Measurements from ENCODE around the gene EIF4EBP3. TPM values are rescaled to one million over a fixed set of nuclear protein-coding genes. Genes with fewer than 3 reads are reported as not detected.

Gene EIF4EBP3
- total RNA-seq = 10 to 100 TPM in 2 of 3 donors, 1 to 10 TPM in 1; 9.4 to 10.8 (median 10.2) TPM

DNA sequence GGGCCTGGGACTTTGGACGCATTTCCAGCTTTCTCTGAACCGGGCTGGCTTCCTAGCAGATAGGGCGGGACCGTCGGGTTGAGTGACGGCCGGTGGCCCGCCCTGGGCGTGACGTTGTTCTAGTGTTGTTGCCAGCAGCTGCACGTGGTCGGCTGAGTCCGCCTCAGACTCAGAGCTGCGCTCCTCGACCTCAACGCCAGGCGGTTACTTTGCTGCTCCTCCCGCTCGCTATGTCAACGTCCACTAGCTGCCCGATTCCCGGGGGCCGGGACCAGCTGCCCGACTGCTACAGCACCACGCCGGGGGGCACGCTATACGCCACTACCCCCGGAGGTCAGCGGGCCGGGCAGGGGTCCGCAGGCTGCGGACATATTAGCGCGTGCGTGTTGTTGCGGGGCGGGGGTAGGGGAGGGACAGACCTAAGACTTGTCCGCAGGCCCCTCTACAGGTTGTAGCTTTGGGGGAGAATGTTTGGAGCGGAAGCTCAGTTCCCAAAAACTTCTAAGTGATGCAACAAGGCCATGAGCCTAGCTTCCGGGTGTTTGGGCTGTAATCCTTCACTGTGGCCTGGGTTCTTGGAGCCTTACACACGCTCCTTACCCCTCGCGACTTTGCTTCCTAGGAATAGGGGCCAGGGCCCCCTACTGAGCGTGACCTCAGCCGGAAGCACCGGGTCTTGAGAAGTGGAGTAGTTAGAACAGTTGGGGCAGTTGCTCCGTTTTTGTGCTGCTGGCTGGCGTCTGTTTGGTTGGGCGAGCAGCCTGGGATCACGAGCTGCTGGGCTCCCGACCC, at the start of gene EIF4EBP3:
TSS of gene EIF4EBP3 (plus strand) at position 155 of the 792 bp plus-strand sequence. CDS start at position 231, 76 bp downstream.
- DNase-seq = peak; percentile 81
- peak; percentile 98 for ATAC-seq
- H3K4me3 Mint-ChIP-seq = peak within 1 kb of the TSS; percentile 82
- H3K36me3 Mint-ChIP-seq (ENCODE audit: insufficient read depth) = peaks cover 23% of the 10 kb centered on the region
- H3K9me3 Mint-ChIP-seq = no peaks in the 10 kb centered on the region
- H3K4me1 Mint-ChIP-seq (ENCODE audit: low read depth) = peaks cover 30% of the 10 kb centered on the region
- no peaks in the 10 kb centered on the region for H3K27me3 Mint-ChIP-seq (ENCODE audit: low read depth)

DNA sequence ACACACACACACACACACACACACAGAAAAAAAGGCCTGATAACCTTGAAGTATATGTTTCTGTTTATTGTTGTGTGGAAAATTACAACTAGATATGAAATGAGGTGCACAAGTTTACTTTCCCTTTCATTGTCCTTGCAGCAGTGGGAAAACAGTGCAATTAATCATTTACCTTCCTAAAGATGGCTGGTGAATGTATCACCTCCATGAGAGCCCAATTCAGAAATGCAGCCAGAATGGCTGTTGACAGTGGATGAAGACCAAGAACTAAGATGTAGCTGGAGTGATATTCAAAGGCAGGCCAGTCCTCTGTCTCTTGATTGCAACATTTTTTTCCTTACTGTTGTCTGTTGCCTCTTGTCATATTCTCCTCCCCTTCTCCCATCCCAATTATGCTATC, 49.6 kb upstream of the EIF4EBP3 start:
- no peaks in the 10 kb centered on the region for H3K9me3 Mint-ChIP-seq
- no peak overlapping the region for H3K4me3 Mint-ChIP-seq
- no peaks in the 10 kb centered on the region for H3K27me3 Mint-ChIP-seq (ENCODE audit: low read depth)
- peaks cover 7% of the 10 kb centered on the region for H3K4me1 Mint-ChIP-seq (ENCODE audit: low read depth)
- DNase-seq (no peak), ATAC-seq (no peak)
- peaks cover 20% of the 10 kb centered on the region for H3K36me3 Mint-ChIP-seq (ENCODE audit: insufficient read depth)

DNA sequence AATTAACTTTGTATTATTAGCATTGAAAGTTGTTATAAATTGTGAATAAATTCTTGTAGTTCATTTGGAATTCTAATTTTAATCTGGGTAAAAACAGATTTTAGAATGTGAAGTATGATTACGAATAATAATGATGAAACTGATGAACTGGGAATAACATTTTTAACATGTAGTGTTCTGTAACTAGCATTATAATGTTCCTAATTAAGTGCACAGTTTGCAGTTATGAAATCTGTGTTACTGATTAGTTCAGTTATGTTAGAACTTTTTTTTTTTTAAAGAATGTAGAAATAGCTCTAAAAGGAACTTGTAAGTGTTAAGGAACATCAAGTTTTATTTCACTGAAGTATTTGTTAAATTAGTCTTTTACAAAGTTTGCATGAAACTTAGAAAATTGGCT, 48.9 kb upstream of the EIF4EBP3 start:
- Mint-ChIP-seq H3K36me3 (ENCODE audit: insufficient read depth) (peaks cover 20% of the 10 kb centered on the region), H3K4me3 (no peak overlapping the region), H3K9me3 (no peaks in the 10 kb centered on the region), H3K4me1 (ENCODE audit: low read depth) (peaks cover 7% of the 10 kb centered on the region), H3K27me3 (ENCODE audit: low read depth) (no peaks in the 10 kb centered on the region)
- ATAC-seq (no peak), DNase-seq (no peak)

DNA sequence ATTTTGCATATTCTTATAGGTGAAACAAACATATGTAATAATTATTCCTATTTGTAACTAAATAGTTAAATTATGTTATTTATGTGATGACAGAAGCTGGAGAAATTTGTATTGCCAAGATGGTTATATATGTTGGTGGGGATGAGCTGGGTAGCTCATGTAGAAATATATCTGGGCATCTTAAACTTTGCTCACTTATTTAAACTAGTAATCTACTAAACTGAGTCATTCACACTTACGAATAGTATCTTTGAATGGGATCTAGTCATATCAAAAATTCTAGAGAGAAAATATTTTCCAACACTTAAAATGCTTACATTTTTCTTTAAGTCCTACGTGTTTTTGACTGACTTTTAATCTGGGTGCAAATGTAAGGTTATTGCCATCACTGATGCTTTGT, 44.6 kb upstream of the EIF4EBP3 start:
- H3K9me3 Mint-ChIP-seq = no peaks in the 10 kb centered on the region
- ATAC-seq = no peak
- peaks cover 18% of the 10 kb centered on the region for H3K36me3 Mint-ChIP-seq (ENCODE audit: insufficient read depth)

DNA sequence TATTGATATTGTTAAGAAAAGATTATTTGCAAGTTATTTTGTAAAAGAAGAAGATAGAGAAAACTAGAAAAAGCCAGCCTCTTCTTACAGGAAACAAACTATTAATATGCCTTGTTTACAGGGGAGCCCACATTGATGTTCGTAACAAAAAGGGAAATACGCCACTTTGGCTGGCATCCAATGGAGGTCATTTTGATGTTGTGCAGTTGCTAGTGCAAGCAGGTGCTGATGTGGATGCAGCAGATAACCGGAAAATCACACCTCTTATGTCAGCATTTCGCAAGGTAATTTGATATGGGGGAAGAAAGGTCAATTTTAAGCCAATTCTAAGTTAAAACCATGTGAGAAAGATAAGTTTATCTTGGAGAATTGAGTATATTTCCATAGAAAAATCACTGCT, 37.6 kb upstream of the EIF4EBP3 start:
- Mint-ChIP-seq H3K4me1 (ENCODE audit: low read depth) (no peaks in the 10 kb centered on the region), H3K27me3 (ENCODE audit: low read depth) (no peaks in the 10 kb centered on the region), H3K9me3 (no peaks in the 10 kb centered on the region), H3K4me3 (no peak overlapping the region), H3K36me3 (ENCODE audit: insufficient read depth) (peaks cover 36% of the 10 kb centered on the region)
- DNase-seq (no peak), ATAC-seq (no peak)

More for the DNA sequence above, 44.6 kb upstream of the EIF4EBP3 start:
- H3K4me1 Mint-ChIP-seq (ENCODE audit: low read depth) = peaks cover 3% of the 10 kb centered on the region
- no peak overlapping the region for H3K4me3 Mint-ChIP-seq
- no peaks in the 10 kb centered on the region for H3K27me3 Mint-ChIP-seq (ENCODE audit: low read depth)
- DNase-seq = no peak

DNA sequence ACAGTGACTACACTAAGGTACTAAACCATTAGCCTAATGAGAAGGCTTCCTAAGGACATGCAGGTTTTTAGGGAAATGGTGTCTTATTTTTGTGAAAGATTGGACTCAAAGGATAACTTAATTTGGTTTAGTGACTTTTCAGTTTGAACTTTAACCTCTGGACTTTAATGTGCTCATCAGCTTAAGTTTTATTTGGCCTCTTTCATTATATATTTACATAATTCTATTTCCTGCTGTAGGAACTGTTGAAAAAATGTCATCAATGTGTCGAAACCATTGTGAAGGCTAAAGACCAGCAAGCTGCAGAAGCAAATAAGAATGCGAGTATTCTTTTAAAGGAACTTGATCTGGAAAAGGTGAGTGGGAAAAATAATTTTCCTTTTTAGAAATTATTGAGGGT, 34.3 kb upstream of the EIF4EBP3 start:
- DNase-seq = no peak
- ATAC-seq = no peak
- no peaks in the 10 kb centered on the region for H3K27me3 Mint-ChIP-seq (ENCODE audit: low read depth)
- H3K36me3 Mint-ChIP-seq (ENCODE audit: insufficient read depth) = peaks cover 34% of the 10 kb centered on the region
- no peaks in the 10 kb centered on the region for H3K9me3 Mint-ChIP-seq
- H3K4me1 Mint-ChIP-seq (ENCODE audit: low read depth) = no peaks in the 10 kb centered on the region
- no peak overlapping the region for H3K4me3 Mint-ChIP-seq

DNA sequence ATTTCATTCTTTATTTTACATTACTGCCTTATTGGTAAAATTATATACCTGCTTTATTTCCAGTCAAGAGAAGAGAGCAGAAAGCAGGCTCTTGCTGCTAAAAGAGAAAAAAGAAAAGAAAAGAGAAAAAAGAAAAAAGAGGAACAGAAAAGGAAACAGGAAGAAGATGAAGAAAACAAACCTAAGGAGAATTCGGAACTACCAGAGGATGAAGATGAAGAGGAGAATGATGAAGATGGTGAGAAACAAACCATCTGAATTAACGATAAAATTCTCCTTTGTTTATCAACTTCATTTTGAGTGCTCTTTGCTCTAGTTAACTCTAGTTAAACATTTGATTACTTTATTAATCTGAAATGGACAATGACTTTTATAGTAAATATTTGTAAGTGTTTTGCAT, 23.5 kb upstream of the EIF4EBP3 start:
- ATAC-seq = no peak
- H3K27me3 Mint-ChIP-seq (ENCODE audit: low read depth) = no peaks in the 10 kb centered on the region
- H3K4me1 Mint-ChIP-seq (ENCODE audit: low read depth) = no peaks in the 10 kb centered on the region
- peaks cover 28% of the 10 kb centered on the region for H3K36me3 Mint-ChIP-seq (ENCODE audit: insufficient read depth)
- no peak overlapping the region for H3K4me3 Mint-ChIP-seq
- H3K9me3 Mint-ChIP-seq = no peaks in the 10 kb centered on the region
- no peak for DNase-seq

DNA sequence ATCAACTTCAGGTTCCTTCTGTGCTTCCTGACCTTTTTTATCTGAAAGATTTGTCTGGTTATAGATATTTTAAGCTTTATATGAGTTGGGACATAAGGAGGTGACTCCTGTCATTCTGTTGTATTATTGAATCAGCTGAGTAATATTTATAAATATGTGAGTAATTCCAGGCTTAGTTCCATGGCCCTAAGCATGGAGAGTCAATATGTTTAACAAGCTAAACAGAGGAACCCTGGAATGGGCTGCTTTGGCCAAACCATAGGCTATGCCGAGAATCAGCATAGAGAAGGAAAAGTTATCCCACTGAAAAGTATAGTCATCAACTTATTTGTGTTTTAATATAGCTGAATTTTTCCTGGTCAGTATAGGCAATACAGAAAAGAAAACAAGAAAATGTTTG, 7.2 kb upstream of the EIF4EBP3 start:
- Mint-ChIP-seq H3K36me3 (ENCODE audit: insufficient read depth) (peaks cover 39% of the 10 kb centered on the region), H3K27me3 (ENCODE audit: low read depth) (no peaks in the 10 kb centered on the region)

DNA sequence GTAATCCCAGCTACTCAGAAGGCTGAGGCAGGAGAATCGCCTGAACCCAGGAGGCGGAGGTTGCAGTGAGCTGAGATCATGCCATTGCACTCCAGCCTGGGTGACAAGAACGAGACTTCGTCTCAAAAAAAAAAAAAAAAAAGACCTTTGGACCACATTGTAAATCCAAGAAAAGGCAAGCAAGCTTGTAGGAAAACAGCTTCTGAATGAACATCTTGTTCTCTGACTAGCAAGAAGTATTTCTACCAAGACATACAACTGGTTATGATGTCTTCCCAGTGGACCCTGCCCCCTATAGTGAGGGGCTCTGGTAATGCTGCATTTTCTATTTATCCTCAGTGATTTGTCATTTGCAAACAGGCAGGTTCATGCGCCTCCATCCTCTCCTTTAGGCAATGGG, 4.5 kb upstream of the EIF4EBP3 start:
- H3K9me3 Mint-ChIP-seq = no peaks in the 10 kb centered on the region
- peaks cover 2% of the 10 kb centered on the region for H3K4me1 Mint-ChIP-seq (ENCODE audit: low read depth)
- H3K4me3 Mint-ChIP-seq = no peak overlapping the region
- peaks cover 31% of the 10 kb centered on the region for H3K36me3 Mint-ChIP-seq (ENCODE audit: insufficient read depth)
- DNase-seq (no peak), ATAC-seq (no peak)
- no peaks in the 10 kb centered on the region for H3K27me3 Mint-ChIP-seq (ENCODE audit: low read depth)

More for the DNA sequence above, 7.2 kb upstream of the EIF4EBP3 start:
- H3K4me1 Mint-ChIP-seq (ENCODE audit: low read depth) = no peaks in the 10 kb centered on the region
- no peaks in the 10 kb centered on the region for H3K9me3 Mint-ChIP-seq
- no peak for ATAC-seq
- H3K4me3 Mint-ChIP-seq = no peak overlapping the region
- DNase-seq = no peak

DNA sequence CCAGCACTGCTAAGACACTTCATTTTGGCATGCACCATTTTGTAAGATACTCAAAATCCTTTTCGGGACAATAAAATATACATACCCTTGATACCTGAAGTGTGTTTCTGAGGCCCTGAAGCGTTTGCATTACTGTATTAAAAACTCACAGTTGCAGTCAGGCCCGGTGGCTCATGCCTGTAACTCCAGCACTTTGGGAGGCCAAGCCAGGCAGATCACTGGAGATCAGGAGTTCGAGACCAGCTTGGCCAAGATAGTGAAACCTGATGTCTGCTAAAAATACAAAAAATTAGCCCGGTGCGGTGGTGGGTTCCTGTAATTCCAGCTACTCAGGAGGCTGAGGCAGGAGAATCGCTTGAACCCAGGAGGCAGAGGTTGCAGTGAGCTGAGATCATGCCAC, 2.5 kb upstream of the EIF4EBP3 start:
- DNase-seq (no peak), ATAC-seq (no peak)
- H3K36me3 Mint-ChIP-seq (ENCODE audit: insufficient read depth) = peaks cover 24% of the 10 kb centered on the region
- no peaks in the 10 kb centered on the region for H3K27me3 Mint-ChIP-seq (ENCODE audit: low read depth)
- H3K4me1 Mint-ChIP-seq (ENCODE audit: low read depth) = peaks cover 19% of the 10 kb centered on the region
- H3K9me3 Mint-ChIP-seq = no peaks in the 10 kb centered on the region
- H3K4me3 Mint-ChIP-seq = no peak overlapping the region

DNA sequence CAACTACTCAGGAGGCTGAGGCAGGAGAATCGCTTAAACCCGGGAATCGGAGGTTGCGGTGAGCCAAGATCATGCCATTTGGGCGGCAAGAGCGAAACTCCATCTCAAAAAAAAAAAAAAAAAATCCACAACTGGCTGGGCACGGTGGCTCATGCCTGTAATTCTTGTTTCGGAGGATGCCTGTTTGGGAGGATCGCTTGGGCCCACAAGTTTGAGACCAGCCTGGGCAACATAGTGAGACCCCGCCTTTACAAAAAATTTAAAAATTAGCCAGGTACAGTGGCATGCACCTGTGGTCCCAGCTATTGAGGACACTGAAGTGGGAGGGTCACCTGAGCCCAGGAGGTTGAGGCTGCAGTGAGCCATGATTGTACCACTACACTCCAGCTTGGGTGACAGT, 1.9 kb upstream of the EIF4EBP3 start:
- Mint-ChIP-seq H3K36me3 (ENCODE audit: insufficient read depth) (peaks cover 25% of the 10 kb centered on the region), H3K4me1 (ENCODE audit: low read depth) (peaks cover 23% of the 10 kb centered on the region), H3K9me3 (no peaks in the 10 kb centered on the region), H3K4me3 (no peak overlapping the region), H3K27me3 (ENCODE audit: low read depth) (no peaks in the 10 kb centered on the region)
- DNase-seq = no peak
- ATAC-seq = no peak

DNA sequence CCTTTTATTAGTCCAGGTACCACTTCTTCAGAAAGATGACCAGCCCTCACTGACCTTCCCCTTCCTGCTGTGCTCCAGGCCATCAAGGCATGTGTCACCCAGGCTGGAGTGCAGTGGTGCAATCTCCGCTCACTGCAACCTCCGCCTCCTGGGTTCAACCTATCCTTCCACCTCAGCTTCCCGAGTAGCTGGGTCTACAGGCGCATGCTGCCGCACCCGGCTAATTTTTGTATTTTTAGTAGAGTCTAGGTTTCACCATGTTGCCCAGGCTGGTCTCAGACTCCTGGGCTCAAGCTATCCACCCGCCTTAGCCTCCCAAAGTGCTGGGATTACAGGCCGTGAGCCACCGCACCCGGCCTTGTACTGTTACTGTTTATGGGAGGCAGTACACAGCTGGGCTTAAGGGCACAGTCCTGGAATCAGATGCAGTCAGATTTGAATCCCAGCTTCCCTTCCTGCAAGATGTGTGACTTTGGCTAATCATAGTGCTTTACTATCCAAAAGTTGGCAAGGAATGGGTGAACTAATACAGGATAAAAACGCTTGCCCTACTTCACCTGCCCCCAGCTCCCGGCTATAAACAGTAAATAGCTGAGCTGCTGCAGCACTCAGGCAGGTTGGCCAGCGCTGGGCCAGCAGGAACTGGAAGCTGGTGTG, 483 bp upstream of the EIF4EBP3 start:
- peaks cover 28% of the 10 kb centered on the region for H3K4me1 Mint-ChIP-seq (ENCODE audit: low read depth)
- H3K27me3 Mint-ChIP-seq (ENCODE audit: low read depth) = no peaks in the 10 kb centered on the region
- H3K9me3 Mint-ChIP-seq = no peaks in the 10 kb centered on the region
- DNase-seq (no peak), ATAC-seq (peak in 1 of 2 donors; percentile 2)
- H3K36me3 Mint-ChIP-seq (ENCODE audit: insufficient read depth) = peaks cover 24% of the 10 kb centered on the region
- peak overlapping the region; percentile 82 for H3K4me3 Mint-ChIP-seq

DNA sequence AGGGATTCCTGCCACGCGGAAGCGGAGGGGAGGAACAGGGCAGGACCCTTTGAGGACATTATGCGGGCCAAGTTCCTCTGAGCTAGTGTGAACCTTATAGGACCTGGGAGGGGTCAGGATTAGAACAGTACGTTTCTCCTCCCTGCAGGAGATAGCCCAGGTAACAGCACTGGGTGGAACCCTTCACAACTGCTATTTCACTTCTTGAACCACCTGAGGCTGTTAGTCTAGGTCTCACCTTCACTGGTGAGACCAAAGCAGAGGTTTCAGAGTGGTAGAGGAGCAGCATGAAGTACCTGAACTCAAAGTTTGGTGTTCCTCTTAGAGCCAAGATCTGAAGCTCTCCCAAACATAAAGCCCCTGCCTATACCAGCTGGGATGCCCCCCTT, 832 bp downstream of the EIF4EBP3 start:
- H3K4me1 Mint-ChIP-seq (ENCODE audit: low read depth) = peaks cover 35% of the 10 kb centered on the region

DNA sequence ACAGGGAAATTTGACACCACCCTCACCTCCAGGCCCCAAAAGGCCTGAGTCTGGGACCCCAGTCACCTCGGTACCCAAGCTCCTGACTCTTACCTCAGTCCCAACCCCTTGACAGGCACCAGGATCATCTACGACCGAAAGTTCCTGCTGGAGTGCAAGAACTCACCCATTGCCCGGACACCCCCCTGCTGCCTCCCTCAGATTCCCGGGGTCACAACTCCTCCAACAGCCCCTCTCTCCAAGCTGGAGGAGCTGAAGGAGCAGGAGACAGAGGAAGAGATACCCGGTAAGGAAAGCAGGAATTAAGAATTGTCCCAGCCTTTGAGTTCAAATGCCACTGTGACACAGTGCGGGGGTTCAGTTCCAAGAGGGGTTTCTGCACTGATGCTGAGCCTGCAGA, 1.3 kb downstream of the EIF4EBP3 start:
- peaks cover 40% of the 10 kb centered on the region for H3K4me1 Mint-ChIP-seq (ENCODE audit: low read depth)
- peaks cover 30% of the 10 kb centered on the region for H3K36me3 Mint-ChIP-seq (ENCODE audit: insufficient read depth)
- no peak for ATAC-seq
- no peaks in the 10 kb centered on the region for H3K9me3 Mint-ChIP-seq
- DNase-seq = no peak
- H3K27me3 Mint-ChIP-seq (ENCODE audit: low read depth) = no peaks in the 10 kb centered on the region
- peak overlapping the region; percentile 82 for H3K4me3 Mint-ChIP-seq

More for the DNA sequence above, 832 bp downstream of the EIF4EBP3 start:
- no peak for DNase-seq
- ATAC-seq = peak in 1 of 2 donors; percentile 6
- no peaks in the 10 kb centered on the region for H3K27me3 Mint-ChIP-seq (ENCODE audit: low read depth)
- H3K9me3 Mint-ChIP-seq = no peaks in the 10 kb centered on the region
- H3K36me3 Mint-ChIP-seq (ENCODE audit: insufficient read depth) = peaks cover 26% of the 10 kb centered on the region
- peak overlapping the region; percentile 82 for H3K4me3 Mint-ChIP-seq

Measured in activated T-cell treated with anti-CD3 and anti-CD28 coated beads, Interleukin-2, amount 50 U/mL, for 4 hours (primary cell).